HepG2 (cell line): ENCODE measurements around the gene CTU2. TPM values are rescaled to one million over a fixed set of nuclear protein-coding genes. Genes with fewer than 3 reads are reported as not detected.
A peak's percentile ranks its signal among the peaks of the same experiment; 100 is the strongest.

Experiments
- ADNP ChIP-seq: sonication (generic); formaldehyde crosslinking; IDR thresholded peaks from 2 replicates; pipeline ENCODE4 v1.4.0; 2020; ENCODE audit warnings: missing genetic modification reagents
- AKAP8 ChIP-seq: sonication (generic); formaldehyde crosslinking; IDR thresholded peaks from 2 replicates; pipeline ENCODE4 v1.5.1; 2020; ENCODE audit warnings: mild to moderate bottlenecking, missing genetic modification reagents
- ATF1 ChIP-seq: IDR thresholded peaks from 2 replicates; pipeline ENCODE4 v1.6.1; 2016; ENCODE audit warnings: mild to moderate bottlenecking, control low read depth
- CEBPG ChIP-seq: IDR thresholded peaks from 2 replicates; pipeline ENCODE4 v1.6.1; 2016
- HMG20B ChIP-seq: conservative IDR thresholded peaks from 2 replicates; pipeline ENCODE4 v1.6.1; 2016; ENCODE audit warnings: missing genetic modification reagents, missing compliant biosample characterization
- MAFK ChIP-seq, 2 experiments: IDR thresholded peaks in 1 of 2; conservative IDR thresholded peaks in 1 of 2; 2 replicates each; pipeline ENCODE4 v1.6.1; 2011; ENCODE audit warnings: improper control_type of control experiment in 2 of 2, low read length in 2 of 2
- MEIS1 ChIP-seq: sonication (generic); formaldehyde crosslinking; IDR thresholded peaks from 2 replicates; pipeline ENCODE4 v1.9.0; 2021; ENCODE audit warnings: mild to moderate bottlenecking, missing genetic modification reagents, moderate library complexity, borderline replicate concordance
- PCBP2 ChIP-seq: fragments of 200-400 bp; formaldehyde crosslinking; optimal IDR thresholded peaks from 2 replicates; pipeline ENCODE3; 2018; ENCODE audit warnings: low read length, low read depth; ENCODE audit not compliant: poor library complexity, severe bottlenecking
- REPIN1 ChIP-seq: sonication (generic); formaldehyde crosslinking; IDR thresholded peaks from 2 replicates; pipeline ENCODE4 v1.8.0; 2022; ENCODE audit warnings: missing genetic modification reagents, low read depth, mild to moderate bottlenecking, borderline replicate concordance
- SNAPC2 ChIP-seq: sonication (generic); formaldehyde crosslinking; IDR thresholded peaks from 2 replicates; pipeline ENCODE4 v1.8.1; 2022; ENCODE audit warnings: mild to moderate bottlenecking, missing genetic modification reagents
- SOX13 ChIP-seq, 3 experiments: fragments of 450-650 bp in 1 of 3; sonication (generic) in 1 of 3; formaldehyde crosslinking in 1 of 3; IDR thresholded peaks in 2 of 3; conservative IDR thresholded peaks in 1 of 3; 2 replicates each; pipeline versions ENCODE4 v1.5.0 to v1.6.1; 2016 to 2020; ENCODE audit warnings: antibody characterized with exemption in 1 of 3, mild to moderate bottlenecking in 1 of 3, missing compliant biosample characterization in 1 of 3, missing genetic modification reagents in 1 of 3, moderate library complexity in 1 of 3
- SP140L ChIP-seq: sonication (generic); formaldehyde crosslinking; IDR thresholded peaks from 2 replicates; pipeline ENCODE4 v1.4.0; 2020; ENCODE audit warnings: missing genetic modification reagents, borderline replicate concordance
- ZNF225 ChIP-seq: sonication (generic); formaldehyde crosslinking; IDR thresholded peaks from 2 replicates; pipeline ENCODE4 v1.4.0; 2020; ENCODE audit warnings: mild to moderate bottlenecking, missing genetic modification reagents
- ZNF781 ChIP-seq: sonication (generic); formaldehyde crosslinking; IDR thresholded peaks from 2 replicates; pipeline ENCODE4 v1.5.1; 2020; ENCODE audit warnings: borderline replicate concordance, mild to moderate bottlenecking, missing genetic modification reagents; ENCODE audit errors: not compliant biosample characterization
- polyA plus RNA-seq, 8 experiments: library from polyadenylated mRNA; depleted of rRNA in 3 of 8; stranded (reverse) in 7 of 8; unstranded in 1 of 8; fragments of >200 nt; fragmentation: Illumina TruSeq in 4 of 8; extraction: Trizol in 4 of 8; gene quantifications; 2 replicates each; pipeline versions ENCODE4 v1.2.1 to v1.2.3, GENCODE V29; 2011 to 2016; ENCODE audit warnings: low read depth in 4 of 8, missing spikeins in 1 of 8, mixed read lengths in 1 of 8; ENCODE audit not compliant: insufficient read depth in 1 of 8
- total RNA-seq, 5 experiments: library from RNA; depleted of rRNA; stranded (reverse); fragments of >200 nt; fragmentation: Illumina TruSeq; extraction: Trizol; gene quantifications; 2 replicates each; pipeline ENCODE4 v1.2.3, GENCODE V29; 2016; ENCODE audit warnings: low read depth in 1 of 5
- TF ChIP-seq, protein P1 (sequence below): IDR thresholded peaks from 2 replicates; pipeline ENCODE4 v1.6.1; 2016; ENCODE audit warnings: missing genetic modification reagents, missing compliant biosample characterization
- TF ChIP-seq, protein P2 (sequence below): sonication (generic); formaldehyde crosslinking; IDR thresholded peaks from 2 replicates; pipeline ENCODE4 v1.8.0; 2022; ENCODE audit warnings: missing genetic modification reagents, mild to moderate bottlenecking, moderate library complexity, borderline replicate concordance
- TF ChIP-seq, protein P3 (sequence below): sonication (generic); formaldehyde crosslinking; IDR thresholded peaks from 2 replicates; pipeline ENCODE4 v1.5.0; 2020; ENCODE audit warnings: missing genetic modification reagents
- TF ChIP-seq, protein P4 (sequence below): sonication (generic); formaldehyde crosslinking; IDR thresholded peaks from 2 replicates; pipeline ENCODE4 v1.5.1; 2020; ENCODE audit warnings: mild to moderate bottlenecking, missing genetic modification reagents, moderate library complexity
- TF ChIP-seq, protein P5 (sequence below): sonication (generic); formaldehyde crosslinking; IDR thresholded peaks from 2 replicates; pipeline ENCODE4 v1.4.0; 2020; ENCODE audit warnings: missing genetic modification reagents

The CTU2 gene
- total and polyA plus RNA-seq, 2 of the 13 experiments (the other 11 are each of a cell fraction or from before 2014, with no cell fraction given), result 13.3 to 21.9 TPM

DNA sequence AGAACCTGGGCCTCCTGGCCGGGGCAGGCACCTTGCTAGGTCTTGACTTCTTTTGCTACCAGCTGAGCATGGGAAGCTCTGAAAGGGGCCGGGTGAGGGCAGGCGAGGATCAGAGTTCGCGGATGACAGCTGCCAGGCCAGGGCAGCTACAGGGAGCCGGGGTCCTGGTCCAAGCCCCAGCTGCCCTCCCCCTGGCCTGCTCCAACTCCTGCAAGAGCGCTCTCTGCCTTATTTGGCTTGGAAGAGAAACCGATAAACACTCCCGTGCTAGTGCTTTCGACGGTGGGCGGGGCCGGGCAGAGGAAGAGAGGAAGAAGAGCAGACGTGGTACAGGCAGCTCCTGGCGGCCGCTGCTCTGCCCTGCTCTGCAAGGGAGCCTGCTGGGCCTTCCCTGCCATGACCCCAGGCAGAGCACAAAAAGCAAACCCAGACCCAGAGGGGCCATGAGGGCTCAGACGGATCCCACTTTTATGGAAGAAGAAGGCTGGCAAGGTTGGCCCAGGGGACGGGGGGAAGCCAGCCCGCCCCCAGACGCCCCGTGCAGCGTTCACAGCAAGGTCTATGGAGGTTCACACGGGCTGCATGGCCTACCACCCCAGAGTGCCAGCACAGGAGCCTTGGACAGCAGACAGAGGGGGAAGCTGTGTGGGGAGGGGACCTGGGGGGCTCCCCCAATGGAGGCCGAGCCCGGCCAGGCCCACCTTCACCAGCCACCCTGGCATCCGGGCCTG is 53.1 kb downstream of the CTU2 start (continued):
- TF ChIP-seq MEIS1, result peak; percentile 95
- TF ChIP-seq, protein P1, sequence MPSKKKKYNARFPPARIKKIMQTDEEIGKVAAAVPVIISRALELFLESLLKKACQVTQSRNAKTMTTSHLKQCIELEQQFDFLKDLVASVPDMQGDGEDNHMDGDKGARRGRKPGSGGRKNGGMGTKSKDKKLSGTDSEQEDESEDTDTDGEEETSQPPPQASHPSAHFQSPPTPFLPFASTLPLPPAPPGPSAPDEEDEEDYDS (CRISPR knock-in tag), result peak; percentile 86
- TF ChIP-seq, protein P2, sequence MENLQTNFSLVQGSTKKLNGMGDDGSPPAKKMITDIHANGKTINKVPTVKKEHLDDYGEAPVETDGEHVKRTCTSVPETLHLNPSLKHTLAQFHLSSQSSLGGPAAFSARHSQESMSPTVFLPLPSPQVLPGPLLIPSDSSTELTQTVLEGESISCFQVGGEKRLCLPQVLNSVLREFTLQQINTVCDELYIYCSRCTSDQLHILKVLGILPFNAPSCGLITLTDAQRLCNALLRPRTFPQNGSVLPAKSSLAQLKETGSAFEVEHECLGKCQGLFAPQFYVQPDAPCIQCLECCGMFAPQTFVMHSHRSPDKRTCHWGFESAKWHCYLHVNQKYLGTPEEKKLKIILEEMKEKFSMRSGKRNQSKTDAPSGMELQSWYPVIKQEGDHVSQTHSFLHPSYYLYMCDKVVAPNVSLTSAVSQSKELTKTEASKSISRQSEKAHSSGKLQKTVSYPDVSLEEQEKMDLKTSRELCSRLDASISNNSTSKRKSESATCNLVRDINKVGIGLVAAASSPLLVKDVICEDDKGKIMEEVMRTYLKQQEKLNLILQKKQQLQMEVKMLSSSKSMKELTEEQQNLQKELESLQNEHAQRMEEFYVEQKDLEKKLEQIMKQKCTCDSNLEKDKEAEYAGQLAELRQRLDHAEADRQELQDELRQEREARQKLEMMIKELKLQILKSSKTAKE (CRISPR knock-in tag), result peak; percentile 70; the same call in 1 of the 2 replicates
- no peak for TF ChIP-seq HMG20B (CRISPR knock-in tag)
- TF ChIP-seq, protein P3, sequence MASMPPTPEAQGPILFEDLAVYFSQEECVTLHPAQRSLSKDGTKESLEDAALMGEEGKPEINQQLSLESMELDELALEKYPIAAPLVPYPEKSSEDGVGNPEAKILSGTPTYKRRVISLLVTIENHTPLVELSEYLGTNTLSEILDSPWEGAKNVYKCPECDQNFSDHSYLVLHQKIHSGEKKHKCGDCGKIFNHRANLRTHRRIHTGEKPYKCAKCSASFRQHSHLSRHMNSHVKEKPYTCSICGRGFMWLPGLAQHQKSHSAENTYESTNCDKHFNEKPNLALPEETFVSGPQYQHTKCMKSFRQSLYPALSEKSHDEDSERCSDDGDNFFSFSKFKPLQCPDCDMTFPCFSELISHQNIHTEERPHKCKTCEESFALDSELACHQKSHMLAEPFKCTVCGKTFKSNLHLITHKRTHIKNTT (CRISPR knock-in tag), result no peak
- TF ChIP-seq SNAPC2 (CRISPR knock-in tag), result no peak
- peak; percentile 86; the same call in 1 of the 2 replicates for TF ChIP-seq AKAP8 (CRISPR knock-in tag)
- no peak for TF ChIP-seq ZNF225
- TF ChIP-seq PCBP2, result no peak
- TF ChIP-seq ADNP (CRISPR knock-in tag), result no peak
- no peak for TF ChIP-seq MAFK (conservative IDR thresholded peaks at IDR 0.05 in 1 of 2, IDR thresholded peaks at IDR 0.05 in 1 of 2; ENCODE audit: low read length in 2 of 2)
- TF ChIP-seq CEBPG, result 0 out of 2 replicates have a peak, but pooled peaks have one; percentile 17
- TF ChIP-seq SP140L (CRISPR knock-in tag), result peak; percentile 56; the same call in 1 of the 2 replicates
- peak; percentile 64 for TF ChIP-seq ZNF781 (CRISPR knock-in tag)
- TF ChIP-seq REPIN1, result peak; percentile 49; the same call in 1 of the 2 replicates
- TF ChIP-seq, protein P4, sequence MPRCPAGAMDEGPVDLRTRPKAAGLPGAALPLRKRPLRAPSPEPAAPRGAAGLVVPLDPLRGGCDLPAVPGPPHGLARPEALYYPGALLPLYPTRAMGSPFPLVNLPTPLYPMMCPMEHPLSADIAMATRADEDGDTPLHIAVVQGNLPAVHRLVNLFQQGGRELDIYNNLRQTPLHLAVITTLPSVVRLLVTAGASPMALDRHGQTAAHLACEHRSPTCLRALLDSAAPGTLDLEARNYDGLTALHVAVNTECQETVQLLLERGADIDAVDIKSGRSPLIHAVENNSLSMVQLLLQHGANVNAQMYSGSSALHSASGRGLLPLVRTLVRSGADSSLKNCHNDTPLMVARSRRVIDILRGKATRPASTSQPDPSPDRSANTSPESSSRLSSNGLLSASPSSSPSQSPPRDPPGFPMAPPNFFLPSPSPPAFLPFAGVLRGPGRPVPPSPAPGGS, result peak; percentile 92
- TF ChIP-seq, protein P5, sequence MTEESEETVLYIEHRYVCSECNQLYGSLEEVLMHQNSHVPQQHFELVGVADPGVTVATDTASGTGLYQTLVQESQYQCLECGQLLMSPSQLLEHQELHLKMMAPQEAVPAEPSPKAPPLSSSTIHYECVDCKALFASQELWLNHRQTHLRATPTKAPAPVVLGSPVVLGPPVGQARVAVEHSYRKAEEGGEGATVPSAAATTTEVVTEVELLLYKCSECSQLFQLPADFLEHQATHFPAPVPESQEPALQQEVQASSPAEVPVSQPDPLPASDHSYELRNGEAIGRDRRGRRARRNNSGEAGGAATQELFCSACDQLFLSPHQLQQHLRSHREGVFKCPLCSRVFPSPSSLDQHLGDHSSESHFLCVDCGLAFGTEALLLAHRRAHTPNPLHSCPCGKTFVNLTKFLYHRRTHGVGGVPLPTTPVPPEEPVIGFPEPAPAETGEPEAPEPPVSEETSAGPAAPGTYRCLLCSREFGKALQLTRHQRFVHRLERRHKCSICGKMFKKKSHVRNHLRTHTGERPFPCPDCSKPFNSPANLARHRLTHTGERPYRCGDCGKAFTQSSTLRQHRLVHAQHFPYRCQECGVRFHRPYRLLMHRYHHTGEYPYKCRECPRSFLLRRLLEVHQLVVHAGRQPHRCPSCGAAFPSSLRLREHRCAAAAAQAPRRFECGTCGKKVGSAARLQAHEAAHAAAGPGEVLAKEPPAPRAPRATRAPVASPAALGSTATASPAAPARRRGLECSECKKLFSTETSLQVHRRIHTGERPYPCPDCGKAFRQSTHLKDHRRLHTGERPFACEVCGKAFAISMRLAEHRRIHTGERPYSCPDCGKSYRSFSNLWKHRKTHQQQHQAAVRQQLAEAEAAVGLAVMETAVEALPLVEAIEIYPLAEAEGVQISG, result peak; percentile 68
- TF ChIP-seq SOX13 (IDR thresholded peaks at IDR 0.05), result no peak
- TF ChIP-seq SOX13 (CRISPR knock-in tag; conservative IDR thresholded peaks at IDR 0.05 in 1 of 2, IDR thresholded peaks at IDR 0.05 in 1 of 2), result peak in 1 of 2 experiments; percentile 36; a peak in 1 of 4 replicates
- TF ChIP-seq ATF1, result no peak
